ENCODE data around the gene RBMS3. TPM values are rescaled to one million over a fixed set of nuclear protein-coding genes. Genes with fewer than 3 reads are reported as not detected.

RBMS3 gene
- total and polyA plus RNA-seq, 2 of the 13 experiments (the other 11 are each of a cell fraction or from before 2014, with no cell fraction given), result not detected

GRCh38 chr3:29239376-29239775 is 41.5 kb upstream of the RBMS3 start (continued):
- TF ChIP-seq ZNF724P (CRISPR knock-in tag; IDR thresholded peaks at IDR 0.05; ENCODE audit: borderline replicate concordance) (no peak), DBP (CRISPR knock-in tag; IDR thresholded peaks at IDR 0.05; ENCODE audit: not compliant biosample characterization) (no peak), IRX3 (CRISPR knock-in tag; IDR thresholded peaks at IDR 0.05; ENCODE audit: borderline replicate concordance, low read depth) (no peak), ARID2 (CRISPR knock-in tag; IDR thresholded peaks at IDR 0.05; ENCODE audit: borderline replicate concordance) (no peak)

- H3K9me3 ChIP-seq (ENCODE audit: low read length), result no peaks in the 10 kb centered on the region
- no peaks in the 10 kb centered on the region for H3K36me3 ChIP-seq (replicated peaks in 1 of 2; ENCODE audit: control insufficient read depth in 1 of 2, insufficient read depth in 2 of 2, low read length in 2 of 2)
- POLR2A ChIA-PET, result no interaction called here
- H4K20me1 ChIP-seq (ENCODE audit: insufficient read depth, low read length), result no peaks in the 10 kb centered on the region
- no peak overlapping the region for H3K9ac ChIP-seq (ENCODE audit: insufficient read depth, low read depth, low read length)
- no peak overlapping the region for H2AFZ ChIP-seq (ENCODE audit: low read length)
- no peaks in the 10 kb centered on the region for H3K4me1 ChIP-seq (ENCODE audit: insufficient read depth, low read length)
- intact Hi-C loops (cut with micrococcal nuclease; ENCODE audit: unreplicated experiment) (no loop called here), in situ Hi-C loops (cut with HindIII; ENCODE audit: extremely low pct_ligation_motif_present, low pct_unique_long_range_greater_than_20kb) (no loop called here)
- H3K4me2 ChIP-seq (ENCODE audit: low read depth, low read length), result no peak overlapping the region
- DNase-seq (ENCODE audit: low spot score) (no peak), FAIRE-seq (no peak), ATAC-seq (no peak)
- CTCF ChIA-PET (ENCODE audit: low intra/inter-chr PET ratio, low total read pairs), result no interaction called here
- no peaks in the 10 kb centered on the region for H3K27me3 ChIP-seq (ENCODE audit: control insufficient read depth in 1 of 2, insufficient read depth in 2 of 2, low read length in 2 of 2)
- H3K27ac ChIP-seq (ENCODE audit: extremely low read length, insufficient read depth, low read length), result no peak overlapping the region
- no peak overlapping the region for H3K4me3 ChIP-seq (replicated peaks in 1 of 3; ENCODE audit: insufficient read depth in 1 of 3, low read depth in 2 of 3, low read length in 3 of 3)
- no TSS peak for BruUV-seq (replicated peaks)
- no peaks in the 10 kb centered on the region for H3K79me2 ChIP-seq (ENCODE audit: insufficient read depth, low read length)
- TF ChIP-seq SUZ12 (IDR thresholded peaks at IDR 0.05; ENCODE audit: low read depth, low read length) (no peak), ARNT2 (CRISPR knock-in tag; IDR thresholded peaks at IDR 0.05; ENCODE audit: low read depth) (no peak), FOXM1 (CRISPR knock-in tag; IDR thresholded peaks at IDR 0.05) (no peak), SRSF9 (IDR thresholded peaks at IDR 0.05; ENCODE audit: borderline replicate concordance, insufficient read depth, low read depth, low read length, poor library complexity, severe bottlenecking) (no peak), ZNF34 (CRISPR knock-in tag; IDR thresholded peaks at IDR 0.05; ENCODE audit: borderline replicate concordance) (no peak), ZNF761 (CRISPR knock-in tag; conservative IDR thresholded peaks at IDR 0.05) (no peak), PREB (CRISPR knock-in tag; IDR thresholded peaks at IDR 0.05) (no peak), SOX13 (IDR thresholded peaks at IDR 0.05) (no peak), SOX13 (CRISPR knock-in tag; conservative IDR thresholded peaks at IDR 0.05 in 1 of 2, IDR thresholded peaks at IDR 0.05 in 1 of 2) (no peak), ZNF773 (CRISPR knock-in tag; IDR thresholded peaks at IDR 0.05; ENCODE audit: borderline replicate concordance) (no peak), DZIP1 (CRISPR knock-in tag; IDR thresholded peaks at IDR 0.05) (no peak)
These were observed 40.6 kb upstream of the RBMS3 start for GRCh38 chr3:29240248-29240647.
